Mesothelial cell of epicardium (in vitro differentiated cells): ENCODE results near the gene SLC25A23. TPM values are rescaled to one million over a fixed set of nuclear protein-coding genes. Genes with fewer than 3 reads are reported as not detected.

Experiments
- DNase-seq, 2 experiments: peaks; one replicate each; pipeline ENCODE4 v3.0.0; 2021; ENCODE audit warnings: low spot score in 2 of 2; ENCODE audit not compliant: unreplicated experiment in 2 of 2
- H3K27ac Mint-ChIP-seq: 2 replicates; pipeline ENCODE4 v1.8.0; 2021; ENCODE audit warnings: mixed read lengths
- H3K27me3 Mint-ChIP-seq: 2 replicates; pipeline ENCODE4 v1.8.0; 2021; ENCODE audit warnings: low read depth, mixed read lengths
- H3K36me3 Mint-ChIP-seq: 2 replicates; pipeline ENCODE4 v1.8.0; 2021; ENCODE audit warnings: mixed read lengths
- H3K4me1 Mint-ChIP-seq: 2 replicates; pipeline ENCODE4 v1.8.0; 2021; ENCODE audit warnings: mixed read lengths
- H3K4me3 Mint-ChIP-seq: 2 replicates; pipeline ENCODE4 v1.8.0; 2021; ENCODE audit warnings: mild to moderate bottlenecking, moderate library complexity, mixed read lengths
- H3K9me3 Mint-ChIP-seq: 2 replicates; pipeline ENCODE4 v1.8.0; 2021; ENCODE audit warnings: mixed read lengths
- CTCF ChIP-seq: fragments of 200-600 bp; sonication (generic); IDR thresholded peaks from one replicate; pipeline ENCODE4 v1.5.0; 2021; ENCODE audit warnings: antibody characterized with exemption; ENCODE audit not compliant: unreplicated experiment
- total RNA-seq: library from RNA; stranded (reverse); gene quantifications from 3 replicates; pipeline ENCODE4 v1.2.1, GENCODE V29; 2021

SLC25A23 gene
- total RNA-seq, 1 donor from 2014 or later: 67.5 TPM

- H3K27me3 Mint-ChIP-seq: peaks cover 57% of the 10 kb centered on the region
- H3K9me3 Mint-ChIP-seq: no peaks in the 10 kb centered on the region
- H3K36me3 Mint-ChIP-seq: no peaks in the 10 kb centered on the region
- H3K4me3 Mint-ChIP-seq: no peak overlapping the region
- TF ChIP-seq CTCF: no peak
- DNase-seq: no peak
- H3K27ac Mint-ChIP-seq: no peak overlapping the region
- peaks cover 3% of the 10 kb centered on the region for H3K4me1 Mint-ChIP-seq
These were observed 39.6 kb upstream of the SLC25A23 start for GRCh38 chr19:6499052-6499790.

- no peak overlapping the region for H3K27ac Mint-ChIP-seq
These were observed 38.9 kb upstream of the SLC25A23 start for GRCh38 chr19:6498294-6499036.

DNA sequence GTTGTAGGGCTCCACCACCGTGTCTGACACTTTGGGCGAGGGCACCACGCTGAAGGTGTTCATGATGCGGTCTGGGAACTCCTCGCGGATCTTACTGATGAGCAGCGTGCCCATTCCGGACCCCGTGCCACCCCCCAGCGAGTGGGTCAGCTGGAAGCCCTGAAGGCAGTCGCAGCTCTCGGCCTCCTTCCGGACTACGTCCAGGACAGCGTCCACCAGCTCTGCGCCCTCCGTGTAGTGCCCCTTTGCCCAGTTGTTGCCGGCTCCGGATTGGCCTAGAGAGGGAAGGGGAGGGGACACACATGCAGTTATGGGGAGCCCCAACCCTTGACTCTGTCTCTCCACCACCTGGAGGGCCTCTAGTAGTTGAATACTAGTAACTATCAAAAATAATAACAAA, 36.4 kb upstream of the SLC25A23 start:
- no peak for TF ChIP-seq CTCF
- Mint-ChIP-seq H3K27me3 (peaks cover 32% of the 10 kb centered on the region), H3K27ac (no peak overlapping the region), H3K4me3 (no peak overlapping the region), H3K4me1 (no peaks in the 10 kb centered on the region), H3K9me3 (peaks cover 8% of the 10 kb centered on the region), H3K36me3 (no peaks in the 10 kb centered on the region)
- no peak for DNase-seq

More at GRCh38 chr19:6498294-6499036, 38.9 kb upstream of the SLC25A23 start:
- Mint-ChIP-seq H3K4me3 (no peak overlapping the region), H3K4me1 (peaks cover 3% of the 10 kb centered on the region), H3K9me3 (no peaks in the 10 kb centered on the region), H3K27me3 (peaks cover 53% of the 10 kb centered on the region), H3K36me3 (no peaks in the 10 kb centered on the region)
- no peak for TF ChIP-seq CTCF
- DNase-seq: no peak

- Mint-ChIP-seq H3K4me3 (no peak overlapping the region), H3K4me1 (no peaks in the 10 kb centered on the region), H3K27ac (no peak overlapping the region), H3K36me3 (no peaks in the 10 kb centered on the region), H3K9me3 (peaks cover 8% of the 10 kb centered on the region), H3K27me3 (peaks cover 24% of the 10 kb centered on the region)
- TF ChIP-seq CTCF: no peak
- DNase-seq: no peak
These were observed 34.9 kb upstream of the SLC25A23 start for GRCh38 chr19:6494438-6495036.

DNA sequence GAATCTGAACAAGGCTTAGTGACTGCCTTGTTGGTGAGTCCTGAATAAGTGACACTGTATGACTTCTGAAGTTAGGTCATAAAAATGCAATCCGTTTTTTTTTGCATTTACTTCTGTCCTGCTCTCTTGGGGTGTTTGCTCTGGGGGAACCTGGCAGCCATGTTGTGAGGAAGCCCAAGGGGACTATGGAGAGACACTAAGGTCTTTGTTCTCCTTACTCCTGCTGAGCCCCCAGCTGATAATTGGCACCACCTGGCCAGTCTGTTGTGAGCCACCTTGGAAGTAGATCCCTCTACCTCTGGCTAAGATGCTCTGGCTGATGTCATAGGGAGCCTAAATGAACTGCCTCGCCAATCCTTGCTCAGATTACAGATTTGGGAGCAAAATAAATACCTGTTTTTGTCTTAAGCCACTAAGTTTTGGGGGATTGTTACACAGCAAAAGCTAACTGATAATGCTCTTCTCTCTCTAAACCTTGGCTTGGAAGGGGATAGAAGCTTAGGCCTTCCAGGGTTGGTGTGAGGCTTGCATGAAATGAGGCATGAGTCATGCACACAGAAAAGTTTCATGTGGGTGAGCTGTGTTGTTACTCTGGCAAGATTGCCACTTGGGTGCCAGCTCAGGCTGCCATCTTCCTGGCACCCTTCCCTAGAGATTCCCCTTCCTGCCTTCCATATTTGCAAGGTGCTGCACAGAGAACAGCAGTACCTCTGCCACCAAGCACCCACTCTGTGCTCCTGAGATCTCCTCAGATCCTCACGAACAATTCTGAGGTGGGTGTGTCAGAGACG, 32.4 kb upstream of the SLC25A23 start:
- no peak overlapping the region for H3K4me3 Mint-ChIP-seq
- TF ChIP-seq CTCF: no peak
- H3K9me3 Mint-ChIP-seq: peaks cover 8% of the 10 kb centered on the region
- H3K36me3 Mint-ChIP-seq: no peaks in the 10 kb centered on the region
- H3K4me1 Mint-ChIP-seq: no peaks in the 10 kb centered on the region
- H3K27me3 Mint-ChIP-seq: peaks cover 10% of the 10 kb centered on the region
- no peak for DNase-seq
- H3K27ac Mint-ChIP-seq: no peak overlapping the region
